NCI-H128 (cell line): ENCODE data around the gene PCDHB6.
"Not testable (repeated sequence)": the region's sequence is repeated elsewhere in the genome, so short reads cannot be mapped to it uniquely, and the experiment has no call there.

ENCODE experiments used
- DNase-seq: peaks from one replicate; lab custom pipeline; 2025; ENCODE audit not compliant: unreplicated experiment; lab: John Stamatoyannopoulos, UW

The PCDHB6 gene

DNA sequence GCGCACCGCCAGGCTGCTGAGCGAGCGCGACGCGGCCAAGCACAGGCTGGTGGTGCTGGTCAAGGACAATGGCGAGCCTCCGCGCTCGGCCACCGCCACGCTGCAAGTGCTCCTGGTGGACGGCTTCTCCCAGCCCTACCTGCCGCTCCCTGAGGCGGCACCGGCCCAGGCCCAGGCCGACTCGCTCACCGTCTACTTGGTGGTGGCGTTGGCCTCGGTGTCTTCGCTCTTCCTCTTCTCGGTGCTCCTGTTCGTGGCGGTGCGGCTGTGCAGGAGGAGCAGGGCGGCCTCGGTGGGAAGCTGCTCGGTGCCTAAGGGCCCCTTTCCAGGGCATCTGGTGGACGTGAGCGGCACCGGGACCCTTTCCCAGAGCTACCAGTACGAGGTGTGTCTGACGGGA lies 51.8 kb downstream of the PCDHB6 start:
- not testable (repeated sequence) for DNase-seq
